T-cell (primary cell): ENCODE measurements around the gene ATRNL1. TPM values are rescaled to one million over a fixed set of nuclear protein-coding genes. Genes with fewer than 3 reads are reported as not detected.

ENCODE experiments used
- ATAC-seq, 4 experiments: fragments of 200-7000 bp in 3 of 4; fragments of 150-1000 bp in 1 of 4; cut with Tn5 transposase; replicated peaks in 1 of 4; 1 replicate in 3 of 4; 2 replicates in 1 of 4; pipeline ENCODE4 v1.10.0; 2021; ENCODE audit warnings: moderate library complexity in 3 of 4, mild to moderate bottlenecking in 2 of 4, moderate number of reproducible peaks in 1 of 4
- CTCF ChIA-PET, 2 donors: fragments of 300-600 bp; sonication (Branson Sonifier 250); formaldehyde crosslinking; loops; one replicate each; lab custom pipeline; 2022; ENCODE audit warnings: antibody characterized with exemption in 2 of 2; lab: Charles Lee
- POLR2A ChIA-PET, 2 donors: fragments of 300-600 bp; sonication (Branson Sonifier 250); formaldehyde crosslinking; loops; one replicate each; lab custom pipeline; 2022; ENCODE audit warnings: antibody characterized with exemption in 2 of 2; lab: Charles Lee
- DNase-seq, 35 experiments: peaks; one replicate each; pipeline versions ENCODE4 v3.0.0 to v3.0.0-alpha.2; 2013 to 2023
- H3K27ac ChIP-seq: one replicate; pipeline ENCODE4 v1.5.1; 2013; ENCODE audit warnings: low read length
- H3K27me3 ChIP-seq, 2 experiments: replicated peaks in 1 of 2; 1 replicate in 1 of 2; 2 replicates in 1 of 2; pipeline versions ENCODE4 v1.6.1 to v1.7.0; 2013; ENCODE audit warnings: low read length in 1 of 2, mixed read lengths in 1 of 2; ENCODE audit not compliant: control insufficient read depth in 2 of 2, insufficient read depth in 2 of 2; ENCODE audit errors: extremely low read depth in 1 of 2
- H3K36me3 ChIP-seq, 2 donors: 1 replicate in 1 of 2; 2 replicates in 1 of 2; pipeline versions ENCODE4 v1.6.1 to v1.7.0; 2013; ENCODE audit warnings: low read length in 1 of 2; ENCODE audit not compliant: control insufficient read depth in 2 of 2, insufficient read depth in 1 of 2; ENCODE audit errors: extremely low read depth in 1 of 2
- H3K4me1 ChIP-seq, 2 experiments: 1 replicate in 1 of 2; 2 replicates in 1 of 2; pipeline versions ENCODE4 v1.6.1 to v1.7.0; 2013; ENCODE audit warnings: low read length in 2 of 2, mixed read lengths in 1 of 2; ENCODE audit not compliant: insufficient read depth in 2 of 2, control insufficient read depth in 1 of 2; ENCODE audit errors: extremely low read depth in 1 of 2
- H3K4me3 ChIP-seq, 2 donors: 1 replicate in 1 of 2; 2 replicates in 1 of 2; pipeline versions ENCODE4 v1.5.1 to v1.7.0; 2013; ENCODE audit warnings: mild to moderate bottlenecking in 2 of 2, low read length in 1 of 2, moderate library complexity in 1 of 2; ENCODE audit not compliant: control insufficient read depth in 1 of 2; ENCODE audit errors: extremely low read depth in 1 of 2
- H3K9me3 ChIP-seq: 2 replicates; pipeline ENCODE4 v1.7.0; 2013
- H3K27ac Mint-ChIP-seq, 2 donors: one replicate each; pipeline ENCODE4 v1.8.0; 2020 to 2021; ENCODE audit warnings: mild to moderate bottlenecking in 2 of 2, mixed read lengths in 2 of 2
- H3K27me3 Mint-ChIP-seq, 2 donors: one replicate each; pipeline ENCODE4 v1.8.0; 2021 to 2022; ENCODE audit warnings: mixed read lengths in 2 of 2
- H3K36me3 Mint-ChIP-seq: one replicate; pipeline ENCODE4 v1.8.0; 2021; ENCODE audit warnings: mixed read lengths
- H3K4me1 Mint-ChIP-seq, 3 donors: one replicate each; pipeline ENCODE4 v1.8.0; 2020 to 2022; ENCODE audit warnings: mixed read lengths in 3 of 3, mild to moderate bottlenecking in 1 of 3
- H3K4me3 Mint-ChIP-seq, 3 donors: one replicate each; pipeline ENCODE4 v1.8.0; 2020 to 2022; ENCODE audit warnings: mild to moderate bottlenecking in 3 of 3, mixed read lengths in 3 of 3, moderate library complexity in 3 of 3
- H3K9me3 Mint-ChIP-seq, 3 donors: one replicate each; pipeline ENCODE4 v1.8.0; 2020 to 2022; ENCODE audit warnings: mixed read lengths in 3 of 3
- WGBS: methylation state at CpG from one replicate; pipeline ENCODE4 v1.1.5; 2013; ENCODE audit warnings: missing lambda C conversion rate; ENCODE audit not compliant: insufficient coverage; 5-methylcytosine and 5-hydroxymethylcytosine counted together
- total RNA-seq, 35 experiments: library from RNA in 6 of 35; stranded (reverse) in 6 of 35; fragments of 120-200 nt in 1 of 35; gene quantifications; one replicate each; pipeline versions ENCODE4 v1.2.1 to v1.2.4 and lab custom pipeline; 2013 to 2026

The ATRNL1 gene
- under 1 TPM in 3 of 5 donors, not detected in 2; 0.18 to 0.35 (median 0.20) TPM for total RNA-seq
- 0.31 TPM for total RNA-seq (2013)
- total RNA-seq (lab: John Stamatoyannopoulos, UW), result 0 to 0.35 (median 0.05) reads per million in 29 experiments

GRCh38 chr10:115093286-115093775, at the start of gene ATRNL1:
Gene ATRNL1, plus strand, starts transcription at chr10:115093365. Its CDS starts 386 bp downstream, at chr10:115093751.
- Mint-ChIP-seq H3K4me1 (peaks cover 11 to 19% (median 14%) of the 10 kb centered on the region in 3 donors), H3K27me3 (peaks cover 45% of the 10 kb centered on the region in 2 donors), H3K9me3 (no peaks in the 10 kb centered on the region), H3K4me3 (peak within 1 kb of the TSS; percentile 68 to 85 (median 79)), H3K27ac (no peak within 1 kb of the TSS), H3K36me3 (no peaks in the 10 kb centered on the region)
- peaks cover 2% of the 10 kb centered on the region for H3K9me3 ChIP-seq
- H3K27me3 ChIP-seq, result peaks cover 14 to 20% of the 10 kb centered on the region in 2 experiments
- H3K27ac ChIP-seq, result no peak within 1 kb of the TSS
- under 1% methylated on average over 70 of the region's 70 CpGs for WGBS
- H3K36me3 ChIP-seq, result no peaks in the 10 kb centered on the region
- DNase-seq (no peak), ATAC-seq (peak; percentile 30 to 58 (median 57))
- ChIA-PET CTCF (no interaction called here), POLR2A (no interaction called here)
- H3K4me3 ChIP-seq, result peak within 1 kb of the TSS; percentile 31 to 57
- H3K4me1 ChIP-seq, result peaks cover 0 to 8% of the 10 kb centered on the region in 2 experiments

GRCh38 chr10:115043719-115044118, 49.4 kb upstream of the ATRNL1 start:
- Histone ChIP-seq H3K4me3 (no peak overlapping the region), H3K36me3 (no peaks in the 10 kb centered on the region), H3K9me3 (no peaks in the 10 kb centered on the region), H3K27me3 (peaks cover 0 to 2% of the 10 kb centered on the region in 2 experiments), H3K27ac (no peak overlapping the region), H3K4me1 (no peaks in the 10 kb centered on the region)
- Mint-ChIP-seq H3K36me3 (no peaks in the 10 kb centered on the region), H3K4me1 (no peaks in the 10 kb centered on the region), H3K27ac (no peak overlapping the region), H3K4me3 (no peak overlapping the region), H3K9me3 (no peaks in the 10 kb centered on the region), H3K27me3 (peaks cover 10 to 39% of the 10 kb centered on the region in 2 donors)
- WGBS, result no CpG with 5 or more reads among the region's 4 CpGs
- POLR2A ChIA-PET, result no interaction called here
- no peak for DNase-seq
- no peak for ATAC-seq
- CTCF ChIA-PET, result no interaction called here

- no peak for ATAC-seq
- Mint-ChIP-seq H3K27ac (no peak overlapping the region), H3K4me1 (no peaks in the 10 kb centered on the region), H3K36me3 (no peaks in the 10 kb centered on the region), H3K27me3 (peaks cover 3 to 30% of the 10 kb centered on the region in 2 donors), H3K4me3 (no peak overlapping the region), H3K9me3 (no peaks in the 10 kb centered on the region)
- no peak for DNase-seq
- Histone ChIP-seq H3K4me3 (no peak overlapping the region), H3K4me1 (no peaks in the 10 kb centered on the region), H3K27ac (no peak overlapping the region), H3K9me3 (no peaks in the 10 kb centered on the region), H3K27me3 (peaks cover 0 to 2% of the 10 kb centered on the region in 2 experiments), H3K36me3 (no peaks in the 10 kb centered on the region)
- ChIA-PET CTCF (no interaction called here), POLR2A (no interaction called here)
- no CpG with 5 or more reads among the region's 1 CpG for WGBS
Measured at GRCh38 chr10:115044891-115045290, 48.3 kb upstream of the ATRNL1 start.

GRCh38 chr10:115045499-115045898, 47.7 kb upstream of the ATRNL1 start:
- ATAC-seq, result no peak
- H3K4me3 ChIP-seq, result no peak overlapping the region
- ChIA-PET CTCF (no interaction called here), POLR2A (no interaction called here)
- H3K36me3 ChIP-seq, result no peaks in the 10 kb centered on the region
- Mint-ChIP-seq H3K4me1 (no peaks in the 10 kb centered on the region), H3K4me3 (no peak overlapping the region), H3K27me3 (peaks cover 3 to 30% of the 10 kb centered on the region in 2 donors), H3K9me3 (no peaks in the 10 kb centered on the region), H3K36me3 (no peaks in the 10 kb centered on the region), H3K27ac (no peak overlapping the region)
- DNase-seq, result no peak
- no peak overlapping the region for H3K27ac ChIP-seq
- no CpG with 5 or more reads among the region's 1 CpG for WGBS
- H3K27me3 ChIP-seq, result peaks cover 0 to 2% of the 10 kb centered on the region in 2 experiments
- H3K4me1 ChIP-seq, result no peaks in the 10 kb centered on the region
- no peaks in the 10 kb centered on the region for H3K9me3 ChIP-seq

- no peaks in the 10 kb centered on the region for H3K9me3 ChIP-seq
- H3K36me3 Mint-ChIP-seq, result no peaks in the 10 kb centered on the region
- H3K4me1 Mint-ChIP-seq, result no peaks in the 10 kb centered on the region
- H3K27ac ChIP-seq, result no peak overlapping the region
- DNase-seq (no peak), ATAC-seq (no peak)
- ChIA-PET POLR2A (interaction anchor here in 1 of 2 donors (0.6 kb wide), 1 partner anchor 184 kb away, joined by 3 read pairs; no protein-coding TSS in a partner anchor), CTCF (no interaction called here)
- no peaks in the 10 kb centered on the region for H3K9me3 Mint-ChIP-seq
- 86% methylated on average over 1 of the region's 1 CpG for WGBS
- H3K4me3 ChIP-seq, result no peak overlapping the region
- H3K27me3 Mint-ChIP-seq, result peaks cover 3 to 30% of the 10 kb centered on the region in 2 donors
- peaks cover 0 to 4% of the 10 kb centered on the region in 2 experiments for H3K27me3 ChIP-seq
- no peak overlapping the region for H3K27ac Mint-ChIP-seq
- H3K36me3 ChIP-seq, result no peaks in the 10 kb centered on the region
- H3K4me3 Mint-ChIP-seq, result no peak overlapping the region
- H3K4me1 ChIP-seq, result no peaks in the 10 kb centered on the region
Measured at GRCh38 chr10:115046686-115047236, 46.4 kb upstream of the ATRNL1 start.

- Histone ChIP-seq H3K27ac (no peak overlapping the region), H3K4me1 (no peaks in the 10 kb centered on the region), H3K9me3 (no peaks in the 10 kb centered on the region), H3K4me3 (no peak overlapping the region), H3K27me3 (peaks cover 0 to 4% of the 10 kb centered on the region in 2 experiments), H3K36me3 (no peaks in the 10 kb centered on the region)
- DNase-seq (no peak), ATAC-seq (no peak)
- Mint-ChIP-seq H3K36me3 (no peaks in the 10 kb centered on the region), H3K27ac (no peak overlapping the region), H3K9me3 (no peaks in the 10 kb centered on the region), H3K4me1 (no peaks in the 10 kb centered on the region), H3K4me3 (no peak overlapping the region), H3K27me3 (peaks cover 3 to 26% of the 10 kb centered on the region in 2 donors)
- CTCF ChIA-PET, result no interaction called here
- POLR2A ChIA-PET, result no interaction called here
Measured at GRCh38 chr10:115047705-115048104, 45.5 kb upstream of the ATRNL1 start.
